Stimulated activated CD4-positive, alpha-beta T cell treated with anti-CD3 and anti-CD28 coated beads, TNF-alpha, amount 100 ng/mL, for 1 hour (primary cell): Measurements from ENCODE around the gene CALR3.
A peak's percentile ranks its signal among the peaks of the same experiment; 100 is the strongest.
"Not testable (repeated sequence)": the region's sequence is repeated elsewhere in the genome, so short reads cannot be mapped to it uniquely, and the experiment has no call there.

Source experiments
- DNase-seq, 3 donors: peaks; one replicate each; pipeline ENCODE4 v3.0.0-alpha.2; 2020; ENCODE audit warnings: low read depth in 3 of 3, low spot score in 1 of 3

Gene CALR3

DNA sequence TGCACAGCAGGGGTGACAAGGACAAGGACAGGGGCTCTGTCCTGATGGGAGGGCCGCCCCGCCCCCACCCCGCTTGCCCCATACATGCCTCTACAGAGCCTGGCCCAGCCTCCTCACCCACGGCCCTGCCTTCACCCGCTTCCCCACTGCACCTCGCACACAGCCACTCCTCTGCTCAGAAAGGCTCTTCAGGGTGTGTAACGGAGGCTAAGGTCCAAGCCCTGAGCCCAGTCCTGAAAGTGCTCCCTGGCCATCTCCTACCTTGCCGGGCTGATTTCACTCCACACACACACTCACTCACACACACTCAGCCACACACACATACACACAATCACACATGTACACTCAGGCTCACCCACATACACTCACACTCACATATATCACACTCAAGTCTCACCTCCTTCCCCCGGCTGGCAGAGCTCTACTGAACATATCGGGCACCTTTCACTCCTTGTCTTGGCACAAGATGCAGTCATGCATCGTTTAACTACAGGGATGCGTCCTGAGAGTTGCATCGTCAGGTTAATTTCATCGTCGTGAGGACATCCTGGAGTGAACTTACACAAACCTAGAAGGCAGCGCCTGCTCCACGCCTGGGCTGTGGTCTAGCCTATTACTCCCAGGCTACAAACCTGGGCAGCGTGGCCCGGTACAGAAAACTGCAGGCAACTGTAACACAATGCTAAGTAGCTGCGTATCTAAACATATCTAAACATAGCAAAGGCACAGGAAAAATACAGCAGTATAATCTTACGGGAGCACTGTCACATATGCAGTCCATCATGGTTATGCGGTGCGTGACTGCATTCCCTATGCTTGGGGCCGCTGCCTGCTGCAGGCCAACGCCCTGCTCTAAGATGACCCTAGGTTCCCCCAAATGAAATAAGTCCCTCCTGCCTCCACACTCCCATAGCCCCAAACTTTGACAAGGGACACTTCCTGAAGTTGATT is 37.3 kb downstream of the CALR3 start:
- DNase-seq: no peak

- DNase-seq: no peak
These were observed 38.0 kb downstream of the CALR3 start for GRCh38 chr19:16457954-16458331.

DNA sequence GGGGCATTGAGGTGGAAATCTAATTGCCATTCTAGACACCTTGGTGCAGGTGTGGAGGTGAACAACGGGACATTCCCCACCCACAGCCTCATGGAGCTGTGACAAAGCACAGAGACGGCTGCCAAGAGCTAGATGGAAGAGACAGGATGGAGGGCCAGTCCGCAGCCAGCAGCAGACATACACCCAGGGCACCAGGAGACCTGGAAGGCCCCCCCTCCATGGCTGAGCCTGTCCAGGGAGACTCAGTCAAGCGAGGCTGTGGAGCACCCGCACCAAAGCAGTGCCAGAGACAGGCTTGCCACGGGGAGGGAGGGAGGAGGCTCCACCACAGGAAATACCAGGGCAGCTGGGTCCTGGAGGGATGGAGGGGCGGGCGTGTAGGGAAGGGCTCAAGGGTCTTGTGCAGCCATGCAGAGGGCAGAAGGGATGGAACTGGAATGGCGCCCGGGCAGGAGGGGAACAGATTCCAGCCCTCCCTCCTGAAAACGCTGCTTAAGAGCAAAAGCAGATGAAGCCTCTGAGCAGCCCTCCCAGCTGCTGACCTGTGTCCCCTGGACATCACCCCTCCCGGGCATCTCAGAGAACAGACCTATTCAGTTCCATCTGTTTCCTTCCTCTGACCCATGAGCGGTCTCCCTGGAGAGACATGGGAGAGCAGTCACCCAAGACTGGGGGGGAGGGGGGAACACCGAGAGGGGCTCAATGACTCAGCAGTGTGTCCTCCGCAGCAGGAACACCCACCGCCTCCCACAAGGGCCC is 38.6 kb downstream of the CALR3 start:
- peak in 1 of 3 donors; percentile 12 for DNase-seq

- no peak for DNase-seq
These were observed 39.2 kb downstream of the CALR3 start for GRCh38 chr19:16456652-16457194.

DNA sequence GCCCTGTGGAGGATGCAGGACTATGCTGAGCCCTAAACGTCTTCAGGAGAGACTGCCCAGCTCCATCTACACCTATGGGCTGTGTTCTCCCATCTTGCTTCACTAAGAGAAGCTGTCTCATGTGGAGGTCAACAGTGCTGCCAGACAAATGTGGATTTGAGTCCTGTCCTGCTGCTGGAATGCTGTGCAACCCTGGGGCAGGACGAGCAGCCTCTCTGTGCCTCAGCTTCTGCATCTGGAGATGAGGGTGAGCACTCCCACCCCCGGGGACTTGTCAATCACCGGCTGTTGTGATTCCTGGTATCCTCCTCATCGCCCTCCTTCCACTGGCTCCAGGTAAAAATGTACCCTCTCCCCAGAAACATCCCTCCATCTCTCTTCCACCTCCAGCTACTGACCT is 40.5 kb downstream of the CALR3 start:
- DNase-seq: no peak

GRCh38 chr19:16454351-16454918 is 41.5 kb downstream of the CALR3 start:
- DNase-seq: no peak

- no peak for DNase-seq
These were observed 43.6 kb downstream of the CALR3 start for GRCh38 chr19:16452325-16452724.

- no peak for DNase-seq
These were observed 46.5 kb downstream of the CALR3 start for GRCh38 chr19:16449330-16449961.

- DNase-seq: not testable (repeated sequence)
These were observed 47.1 kb downstream of the CALR3 start for GRCh38 chr19:16448872-16449271.

DNA sequence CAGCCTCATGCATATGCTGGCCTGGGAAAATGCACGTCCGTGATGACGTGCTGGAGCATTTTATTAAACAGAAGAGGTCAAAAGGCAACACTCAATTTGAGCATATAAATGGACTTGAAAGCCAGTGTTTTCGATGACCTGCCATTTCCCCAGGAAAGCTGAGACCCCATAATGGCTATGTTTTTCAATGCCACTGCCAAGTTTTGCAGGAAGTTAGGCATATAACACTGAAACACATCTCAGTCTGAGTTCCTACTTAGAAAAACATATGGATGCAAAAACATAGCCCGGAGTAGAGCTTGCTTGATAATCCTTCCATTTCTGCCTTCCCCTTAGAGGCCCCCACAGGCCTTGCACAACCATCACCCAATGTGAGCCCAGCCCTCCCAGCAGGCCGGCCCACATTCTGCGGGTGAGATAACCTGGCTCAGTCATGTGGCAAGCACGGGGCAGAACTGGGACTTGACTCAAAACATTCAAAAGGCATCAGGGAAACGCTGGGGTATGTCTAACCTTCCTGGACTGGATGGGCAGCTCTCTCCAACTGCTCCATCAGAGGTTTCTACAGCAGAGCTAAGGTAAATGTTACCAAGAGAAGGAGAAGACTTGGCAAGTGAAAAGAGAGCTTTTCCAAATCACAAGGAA is 49.1 kb downstream of the CALR3 start:
- DNase-seq: no peak

- no peak for DNase-seq
These were observed 49.8 kb downstream of the CALR3 start for GRCh38 chr19:16446108-16446723.

DNA sequence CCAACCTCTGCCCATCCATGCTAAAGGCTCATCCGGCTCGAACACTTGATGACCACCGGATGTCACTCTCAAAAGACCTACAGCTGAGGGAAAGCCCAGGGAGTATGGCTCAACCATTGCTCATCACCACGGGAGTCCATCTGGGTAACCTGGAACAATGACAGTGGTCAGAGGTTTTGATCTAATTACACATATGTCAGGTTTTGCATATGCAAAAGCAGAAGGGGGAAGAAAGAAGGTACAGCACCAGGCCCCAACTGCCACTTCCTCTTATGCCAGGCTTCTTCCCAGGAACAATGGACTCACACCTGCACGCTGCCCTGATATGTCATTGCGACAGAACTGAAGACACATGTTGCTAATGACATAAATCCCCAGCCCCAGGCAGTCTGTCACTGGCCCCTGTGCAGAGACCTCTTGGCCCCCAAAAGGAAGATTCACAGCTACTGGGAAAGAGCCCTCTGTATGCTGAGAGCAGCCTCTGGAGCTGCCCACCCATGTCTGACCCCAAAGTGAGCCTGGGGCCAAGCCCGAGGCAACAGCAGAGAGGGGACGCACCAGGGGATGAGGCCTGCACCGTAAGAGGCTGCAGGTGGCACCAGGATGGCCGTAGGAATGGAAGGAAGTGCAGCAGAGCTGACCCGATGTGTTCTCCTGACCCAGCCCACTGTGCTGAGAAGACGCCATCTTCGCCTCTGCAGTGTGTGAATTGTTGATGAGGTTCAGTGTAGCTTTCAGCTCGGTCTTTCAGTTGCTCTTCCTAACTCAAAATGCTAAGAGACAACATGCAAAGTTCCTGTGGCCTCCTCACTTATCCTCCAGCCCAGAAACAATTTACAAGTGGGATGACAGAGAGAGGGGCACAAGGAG is 50.5 kb downstream of the CALR3 start:
- DNase-seq: no peak

DNA sequence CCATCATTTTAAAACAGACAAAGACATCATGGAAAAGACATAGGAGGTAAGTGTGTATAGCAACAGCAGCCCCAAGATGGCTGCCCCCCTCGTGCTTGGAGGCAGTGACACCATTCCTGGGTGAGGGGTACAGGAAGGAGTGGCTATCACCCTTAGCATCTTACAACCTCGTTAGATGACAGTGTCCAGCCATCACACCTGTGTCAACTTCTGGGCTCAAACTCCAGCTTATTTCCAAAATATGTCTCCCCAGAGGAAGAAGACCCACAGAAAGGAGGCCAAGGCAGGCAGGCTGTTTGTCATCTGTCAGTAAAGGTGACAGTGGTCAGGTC is 51.7 kb downstream of the CALR3 start:
- DNase-seq: no peak

GRCh38 chr19:16442386-16443276 is 53.3 kb downstream of the CALR3 start:
- DNase-seq: no peak

- no peak for DNase-seq
These were observed 54.3 kb downstream of the CALR3 start for GRCh38 chr19:16441661-16442162.

DNA sequence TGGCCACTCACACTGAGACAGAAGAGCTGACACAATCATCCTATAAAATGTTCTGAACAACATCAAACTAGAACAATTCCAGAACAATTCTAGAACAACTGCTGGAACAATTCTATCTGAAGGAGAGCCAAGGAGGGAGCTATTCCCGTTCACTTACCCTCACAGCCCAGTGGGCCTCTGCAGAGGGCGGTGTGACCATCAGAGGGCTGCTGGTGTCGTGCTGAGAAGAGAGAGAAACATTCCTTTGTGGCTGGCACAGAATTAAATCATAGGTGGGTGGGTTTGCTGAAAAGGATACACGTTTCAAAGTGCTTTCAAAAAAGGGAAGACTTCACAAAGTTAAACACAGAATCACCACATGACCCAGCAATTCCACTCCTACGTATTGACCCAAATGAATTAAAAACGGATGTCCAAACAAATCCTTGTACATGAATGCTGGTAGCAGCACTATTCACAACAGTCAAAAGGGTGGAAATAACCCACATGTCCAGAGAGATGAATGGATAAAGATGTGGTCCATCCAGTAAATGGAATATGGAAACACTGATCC is 59.1 kb downstream of the CALR3 start:
- DNase-seq: no peak

- DNase-seq: no peak
These were observed 59.8 kb downstream of the CALR3 start for GRCh38 chr19:16435999-16436650.
